ENCODE results near the gene LILRB4.
"Not testable (repeated sequence)": the region's sequence is repeated elsewhere in the genome, so short reads cannot be mapped to it uniquely, and the experiment has no call there.

The LILRB4 gene

DNA sequence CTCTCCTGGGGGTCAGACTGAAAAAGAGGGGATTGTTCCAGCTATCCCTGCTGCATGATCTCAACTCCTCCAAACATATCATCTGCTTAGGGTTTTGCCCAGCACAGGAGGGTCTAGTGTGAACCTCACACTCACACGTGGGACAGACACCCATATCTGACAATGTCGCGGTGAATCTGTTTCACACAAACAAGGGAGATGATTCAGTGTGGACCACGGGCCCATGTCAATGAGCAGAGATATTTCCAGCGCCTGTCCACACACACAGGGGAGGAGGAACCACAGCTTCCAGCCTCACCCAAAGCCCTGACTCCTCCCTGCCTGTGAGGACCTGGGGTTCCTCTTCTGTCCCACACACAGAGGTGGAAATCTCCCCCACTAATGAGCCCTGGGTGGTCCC, 31.9 kb downstream of the LILRB4 start:
- no peak for DNase-seq (ENCODE audit: low read depth)

- no peak for DNase-seq (ENCODE audit: low read depth)
Observed at GRCh38 chr19:54696117-54696548, 33.3 kb downstream of the LILRB4 start.

GRCh38 chr19:54696766-54697165, 34.0 kb downstream of the LILRB4 start:
- no peak for DNase-seq (ENCODE audit: low read depth)

DNA sequence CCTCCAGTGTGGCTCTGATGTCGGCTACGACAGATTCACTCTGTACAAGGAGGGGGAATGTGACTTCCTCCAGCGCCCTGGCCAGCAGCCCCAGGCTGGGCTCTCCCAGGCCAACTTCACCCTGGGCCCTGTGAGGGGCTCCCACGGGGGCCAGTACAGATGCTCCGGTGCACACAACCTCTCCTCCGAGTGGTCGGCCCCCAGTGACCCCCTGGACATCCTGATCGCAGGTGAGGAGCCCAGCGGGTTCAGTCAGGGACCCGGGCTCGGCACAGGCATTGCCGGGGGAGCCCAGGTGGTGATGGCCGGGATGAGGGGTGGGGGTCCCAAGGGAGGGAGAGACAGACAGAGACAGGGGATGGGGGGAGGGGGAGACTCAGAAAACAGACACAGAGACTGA, 34.9 kb downstream of the LILRB4 start:
- DNase-seq (ENCODE audit: low read depth): not testable (repeated sequence)

- DNase-seq (ENCODE audit: low read depth): no peak
Observed at GRCh38 chr19:54704928-54705327, 42.1 kb downstream of the LILRB4 start.

DNA sequence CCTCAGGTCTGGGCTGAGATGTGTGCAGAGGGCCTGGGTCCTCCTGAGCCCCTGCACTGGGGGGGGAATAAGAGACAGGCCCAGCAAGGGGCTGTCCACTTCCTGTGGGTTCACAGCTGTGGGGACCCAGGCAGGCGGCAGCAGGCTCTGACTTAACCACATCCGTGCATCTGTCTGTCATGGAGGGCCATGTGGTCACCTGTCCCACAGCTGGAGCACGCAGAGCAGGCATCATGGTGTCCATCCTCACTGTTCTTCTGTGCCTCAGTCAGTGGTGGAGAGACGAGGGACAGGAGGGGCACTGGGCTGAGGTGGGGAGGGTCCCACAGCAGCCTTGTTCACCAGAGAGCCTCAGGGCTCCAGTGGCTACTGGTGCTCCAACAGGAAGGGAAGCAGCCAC, 45.2 kb downstream of the LILRB4 start:
- no peak for DNase-seq (ENCODE audit: low read depth)

DNA sequence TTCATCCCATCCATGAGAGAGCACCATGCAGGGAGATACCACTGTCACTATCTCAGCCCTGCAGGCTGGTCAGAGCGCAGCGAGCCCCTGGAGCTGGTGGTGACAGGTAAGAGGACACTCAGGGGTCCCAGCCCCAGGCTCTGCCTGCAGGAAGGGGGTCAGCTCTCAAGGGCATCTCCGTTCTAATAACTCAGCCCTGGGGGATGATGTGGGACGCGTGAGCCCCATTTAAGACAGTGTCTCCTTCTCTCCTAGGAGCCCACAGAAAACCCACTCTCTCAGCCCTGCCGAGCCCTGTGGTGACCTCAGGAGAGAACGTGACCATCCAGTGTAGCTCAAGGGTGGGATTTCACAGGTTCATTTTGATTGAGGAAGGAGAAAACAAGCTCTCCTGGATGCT, 46.0 kb downstream of the LILRB4 start:
- DNase-seq (ENCODE audit: low read depth): no peak

DNA sequence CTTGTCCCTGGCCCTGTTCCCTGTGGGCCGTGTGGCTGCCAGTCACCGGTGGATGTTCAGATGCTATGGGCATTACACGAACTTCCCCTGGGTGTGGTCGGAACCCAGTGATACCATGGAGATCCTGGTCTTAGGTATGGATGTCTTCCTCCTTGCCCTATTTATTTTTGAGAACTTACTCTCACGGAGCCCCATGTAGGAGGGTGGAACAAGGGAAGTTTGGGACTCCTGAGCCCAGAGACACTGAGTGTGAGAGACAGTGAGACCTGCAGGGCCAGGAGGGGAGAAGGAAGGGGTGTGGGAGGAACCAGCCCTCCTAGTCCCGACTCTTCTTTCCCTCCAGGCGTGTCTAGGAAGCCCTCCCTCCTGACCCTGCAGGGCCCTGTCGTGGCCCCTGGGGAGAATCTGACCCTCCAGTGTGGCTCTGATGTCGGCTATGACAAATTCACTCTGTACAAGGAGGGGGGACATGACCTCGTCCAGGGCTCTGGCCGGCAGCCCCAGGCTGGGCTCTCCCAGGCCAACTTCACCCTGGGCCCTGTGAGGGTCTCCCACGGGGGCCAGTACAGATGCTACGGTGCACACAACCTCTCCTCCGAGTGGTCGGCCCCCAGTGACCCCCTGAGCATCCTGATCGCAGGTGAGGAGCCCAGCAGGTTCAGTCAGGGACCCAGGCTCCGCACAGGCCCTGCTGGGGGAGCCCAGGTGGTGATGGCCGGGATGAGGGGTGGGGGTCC, 46.6 kb downstream of the LILRB4 start:
- DNase-seq (ENCODE audit: low read depth): no peak

- not testable (repeated sequence) for DNase-seq (ENCODE audit: low read depth)
Observed at GRCh38 chr19:54709956-54710355, 47.2 kb downstream of the LILRB4 start.
